ENCODE measurements around the gene TCP10L. TPM values are rescaled to one million over a fixed set of nuclear protein-coding genes. Genes with fewer than 3 reads are reported as not detected.
"Not testable (repeated sequence)": the region's sequence is repeated elsewhere in the genome, so short reads cannot be mapped to it uniquely, and the experiment has no call there.

The TCP10L gene
- 0.63 TPM for polyA plus RNA-seq (2013)

DNA sequence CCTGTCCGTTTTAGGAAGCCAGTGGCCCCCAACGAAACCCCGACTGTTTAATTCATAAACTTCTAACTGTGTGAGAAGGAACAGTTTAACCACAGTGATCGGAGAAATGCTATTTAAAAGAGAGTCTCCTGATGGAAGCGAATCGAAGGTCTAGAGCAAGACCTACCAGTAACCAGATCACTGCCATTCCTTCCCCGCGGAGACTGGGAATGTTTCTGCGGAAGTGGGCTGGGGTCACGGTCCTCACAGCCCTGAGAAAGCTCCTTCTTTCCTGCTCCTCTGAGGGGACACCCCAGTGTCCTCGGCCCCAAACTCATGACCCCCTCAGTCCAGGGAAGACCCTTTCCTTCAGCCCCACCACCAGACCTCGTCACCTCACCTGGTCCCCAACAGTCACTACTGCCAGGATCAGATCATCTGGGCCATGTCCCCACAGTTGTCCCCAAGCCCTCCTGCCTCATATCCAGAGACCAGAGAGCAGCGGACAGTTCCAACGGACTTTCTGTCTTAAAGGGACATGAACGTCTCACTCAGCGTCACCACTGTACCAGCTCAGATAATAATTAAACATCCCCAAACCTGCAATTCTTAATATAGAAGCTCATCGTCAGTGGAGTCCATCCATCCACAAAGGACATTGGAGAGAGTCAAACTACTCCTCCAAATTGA is at the start of gene TCP10L:
TCP10L (minus strand) TSS at position 482 of the 669 bp plus-strand sequence. CDS start 1,219 bp downstream, outside the sequence.
- H3K4me1 ChIP-seq (ENCODE audit: control extremely low read depth in 1 of 4, control insufficient read depth in 4 of 4, insufficient read depth in 4 of 4, low read length in 3 of 4) = no peaks in the 10 kb centered on the region
- no peaks in the 10 kb centered on the region for H3K9me3 ChIP-seq (ENCODE audit: control extremely low read depth in 1 of 5, control insufficient read depth in 4 of 5, insufficient read depth in 2 of 5, low read depth in 1 of 5, low read length in 4 of 5)
- H3K27me3 ChIP-seq (replicated peaks in 2 of 5; ENCODE audit: control insufficient read depth in 4 of 5, insufficient read depth in 5 of 5, low read length in 4 of 5) = no peaks in the 10 kb centered on the region
- ChIA-PET CTCF (interaction anchor here (1.1 kb wide), 1 partner anchor 15 kb away, joined by 4 read pairs; no protein-coding TSS in a partner anchor), POLR2A (no interaction called here)
- H3K27ac ChIP-seq (ENCODE audit: insufficient read depth in 1 of 2, low read depth in 1 of 2, low read length in 2 of 2, poor library complexity in 1 of 2, severe bottlenecking in 2 of 2) = no peak within 1 kb of the TSS
- no peaks in the 10 kb centered on the region for H3K36me3 ChIP-seq (ENCODE audit: control insufficient read depth in 4 of 4, insufficient read depth in 4 of 4, low read length in 3 of 4)
- peak within 1 kb of the TSS in 1 of 7 experiments; percentile 3 for H3K4me3 ChIP-seq (ENCODE audit: control insufficient read depth in 1 of 7, extremely low read depth in 1 of 7, insufficient read depth in 4 of 7, low read depth in 2 of 7, low read length in 6 of 7)
- DNase-seq = no peak
- WGBS (ENCODE audit: insufficient coverage) = 91% methylated on average over 15 of the region's 17 CpGs

- no peak for DNase-seq
- H3K36me3 ChIP-seq (ENCODE audit: control insufficient read depth in 4 of 4, insufficient read depth in 4 of 4, low read length in 3 of 4) = peaks cover 2 to 16% (median 11%) of the 10 kb centered on the region in 4 experiments
- ChIA-PET POLR2A (no interaction called here), CTCF (interaction anchor here (0.7 to 1.1 kb wide), 2 partner anchors 57 to 155 kb away, joined by 3 read pairs; no protein-coding TSS in a partner anchor)
- H3K9me3 ChIP-seq (ENCODE audit: control extremely low read depth in 1 of 5, control insufficient read depth in 4 of 5, insufficient read depth in 2 of 5, low read depth in 1 of 5, low read length in 4 of 5) = no peaks in the 10 kb centered on the region
- no peak overlapping the region for H3K27ac ChIP-seq (ENCODE audit: insufficient read depth in 1 of 2, low read depth in 1 of 2, low read length in 2 of 2, poor library complexity in 1 of 2, severe bottlenecking in 2 of 2)
- H3K4me3 ChIP-seq (ENCODE audit: control insufficient read depth in 1 of 7, extremely low read depth in 1 of 7, insufficient read depth in 4 of 7, low read depth in 2 of 7, low read length in 6 of 7) = no peak overlapping the region
- H3K27me3 ChIP-seq (replicated peaks in 2 of 5; ENCODE audit: control insufficient read depth in 4 of 5, insufficient read depth in 5 of 5, low read length in 4 of 5) = no peaks in the 10 kb centered on the region
- 100% methylated on average over 1 of the region's 3 CpGs for WGBS (ENCODE audit: insufficient coverage)
- H3K4me1 ChIP-seq (ENCODE audit: control extremely low read depth in 1 of 4, control insufficient read depth in 4 of 4, insufficient read depth in 4 of 4, low read length in 3 of 4) = peaks cover 0 to 5% (median 4%) of the 10 kb centered on the region in 4 experiments
Observed at GRCh38 chr21:32626621-32627196, 41.4 kb upstream of the TCP10L start.

GRCh38 chr21:32618218-32618617 is 32.9 kb upstream of the TCP10L start:
- H3K36me3 ChIP-seq (ENCODE audit: control insufficient read depth in 4 of 4, insufficient read depth in 4 of 4, low read length in 3 of 4); H3K4me3 ChIP-seq (ENCODE audit: control insufficient read depth in 1 of 7, extremely low read depth in 1 of 7, insufficient read depth in 4 of 7, low read depth in 2 of 7, low read length in 6 of 7); H3K4me1 ChIP-seq (ENCODE audit: control extremely low read depth in 1 of 4, control insufficient read depth in 4 of 4, insufficient read depth in 4 of 4, low read length in 3 of 4); CTCF ChIA-PET; H3K9me3 ChIP-seq (ENCODE audit: control extremely low read depth in 1 of 5, control insufficient read depth in 4 of 5, insufficient read depth in 2 of 5, low read depth in 1 of 5, low read length in 4 of 5); POLR2A ChIA-PET; H3K27me3 ChIP-seq (replicated peaks in 2 of 5; ENCODE audit: control insufficient read depth in 4 of 5, insufficient read depth in 5 of 5, low read length in 4 of 5); H3K27ac ChIP-seq (ENCODE audit: insufficient read depth in 1 of 2, low read depth in 1 of 2, low read length in 2 of 2, poor library complexity in 1 of 2, severe bottlenecking in 2 of 2); DNase-seq: not testable (repeated sequence)
- WGBS (ENCODE audit: insufficient coverage) = 96% methylated on average over 6 of the region's 6 CpGs

DNA sequence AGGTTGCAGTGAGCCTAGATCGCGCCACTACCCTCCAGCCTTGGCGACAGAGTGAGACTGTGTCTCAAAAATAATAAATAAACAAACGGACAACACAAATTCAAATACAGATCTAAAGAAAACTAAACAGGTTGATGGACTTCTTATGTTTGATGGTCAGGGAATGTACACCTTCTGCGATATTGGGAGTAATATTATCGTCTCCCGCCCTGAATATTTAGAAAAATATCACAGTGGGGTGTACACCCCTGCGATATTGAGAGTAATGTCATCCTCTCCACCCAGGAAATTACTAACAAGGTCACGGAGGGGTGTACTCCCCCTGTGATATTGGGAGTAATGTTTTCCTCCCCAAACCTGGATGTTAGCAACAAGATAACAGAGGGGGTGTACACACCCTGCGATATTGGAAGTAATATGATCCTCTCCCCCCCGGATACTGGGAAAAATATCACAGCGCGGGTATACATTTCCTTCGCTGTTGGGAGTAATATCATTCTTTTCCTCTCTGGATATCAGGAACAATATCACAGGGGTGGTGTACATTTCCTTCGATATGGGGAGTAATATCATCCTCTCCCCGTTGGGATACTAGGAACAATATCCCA is 28.2 kb upstream of the TCP10L start:
- H3K4me3 ChIP-seq (ENCODE audit: control insufficient read depth in 1 of 7, extremely low read depth in 1 of 7, insufficient read depth in 4 of 7, low read depth in 2 of 7, low read length in 6 of 7) = peak overlapping the region in 6 of 7 experiments; percentile 87 to 98 (median 97)
- peaks cover 0 to 22% (median 5%) of the 10 kb centered on the region in 4 experiments for H3K4me1 ChIP-seq (ENCODE audit: control extremely low read depth in 1 of 4, control insufficient read depth in 4 of 4, insufficient read depth in 4 of 4, low read length in 3 of 4)
- ChIA-PET CTCF (interaction anchor here (3.9 kb wide), 1 partner anchor 12 kb away, joined by 19 read pairs; no protein-coding TSS in a partner anchor), POLR2A (no interaction called here)
- H3K9me3 ChIP-seq (ENCODE audit: control extremely low read depth in 1 of 5, control insufficient read depth in 4 of 5, insufficient read depth in 2 of 5, low read depth in 1 of 5, low read length in 4 of 5) = no peaks in the 10 kb centered on the region
- H3K27ac ChIP-seq (ENCODE audit: insufficient read depth in 1 of 2, low read depth in 1 of 2, low read length in 2 of 2, poor library complexity in 1 of 2, severe bottlenecking in 2 of 2) = peak overlapping the region in 1 of 2 experiments; percentile 96
- no peak for DNase-seq
- H3K36me3 ChIP-seq (ENCODE audit: control insufficient read depth in 4 of 4, insufficient read depth in 4 of 4, low read length in 3 of 4) = peaks cover 0 to 13% (median 6%) of the 10 kb centered on the region in 4 experiments
- H3K27me3 ChIP-seq (replicated peaks in 2 of 5; ENCODE audit: control insufficient read depth in 4 of 5, insufficient read depth in 5 of 5, low read length in 4 of 5) = no peaks in the 10 kb centered on the region
- 98% methylated on average over 7 of the region's 16 CpGs for WGBS (ENCODE audit: insufficient coverage)

DNA sequence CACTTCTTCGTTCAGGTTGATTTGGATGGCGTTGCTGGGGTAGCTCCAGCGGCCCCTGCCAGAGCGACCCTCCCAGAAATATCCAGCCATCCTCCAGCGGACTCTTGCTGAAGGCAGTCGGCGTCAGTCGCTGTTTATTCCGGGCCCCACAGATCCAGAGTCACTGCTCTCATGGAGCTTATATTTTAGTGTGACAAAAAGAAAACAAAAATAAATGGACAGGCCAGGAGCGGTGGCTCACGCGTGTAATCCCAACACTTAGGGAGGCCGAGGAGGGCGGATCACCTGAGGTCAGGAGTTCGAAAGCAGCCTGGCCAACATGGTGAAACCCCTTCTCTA is 27.6 kb upstream of the TCP10L start:
- Histone ChIP-seq H3K4me3 (ENCODE audit: control insufficient read depth in 1 of 7, extremely low read depth in 1 of 7, insufficient read depth in 4 of 7, low read depth in 2 of 7, low read length in 6 of 7) (peak overlapping the region; percentile 87 to 98 (median 97)), H3K36me3 (ENCODE audit: control insufficient read depth in 4 of 4, insufficient read depth in 4 of 4, low read length in 3 of 4) (peaks cover 0 to 15% (median 8%) of the 10 kb centered on the region in 4 experiments), H3K27me3 (replicated peaks in 2 of 5; ENCODE audit: control insufficient read depth in 4 of 5, insufficient read depth in 5 of 5, low read length in 4 of 5) (no peaks in the 10 kb centered on the region), H3K4me1 (ENCODE audit: control extremely low read depth in 1 of 4, control insufficient read depth in 4 of 4, insufficient read depth in 4 of 4, low read length in 3 of 4) (peaks cover 0 to 22% (median 5%) of the 10 kb centered on the region in 4 experiments), H3K27ac (ENCODE audit: insufficient read depth in 1 of 2, low read depth in 1 of 2, low read length in 2 of 2, poor library complexity in 1 of 2, severe bottlenecking in 2 of 2) (peak overlapping the region; percentile 93 to 96), H3K9me3 (ENCODE audit: control extremely low read depth in 1 of 5, control insufficient read depth in 4 of 5, insufficient read depth in 2 of 5, low read depth in 1 of 5, low read length in 4 of 5) (no peaks in the 10 kb centered on the region)
- DNase-seq = no peak
- WGBS (ENCODE audit: insufficient coverage) = 0% methylated on average over 7 of the region's 15 CpGs
- POLR2A ChIA-PET = interaction anchor here (1.1 kb wide), 1 partner anchor 11 kb away, joined by 4 read pairs; no protein-coding TSS in a partner anchor
- CTCF ChIA-PET = interaction anchor here (3.9 kb wide), 1 partner anchor 12 kb away, joined by 19 read pairs; no protein-coding TSS in a partner anchor

DNA sequence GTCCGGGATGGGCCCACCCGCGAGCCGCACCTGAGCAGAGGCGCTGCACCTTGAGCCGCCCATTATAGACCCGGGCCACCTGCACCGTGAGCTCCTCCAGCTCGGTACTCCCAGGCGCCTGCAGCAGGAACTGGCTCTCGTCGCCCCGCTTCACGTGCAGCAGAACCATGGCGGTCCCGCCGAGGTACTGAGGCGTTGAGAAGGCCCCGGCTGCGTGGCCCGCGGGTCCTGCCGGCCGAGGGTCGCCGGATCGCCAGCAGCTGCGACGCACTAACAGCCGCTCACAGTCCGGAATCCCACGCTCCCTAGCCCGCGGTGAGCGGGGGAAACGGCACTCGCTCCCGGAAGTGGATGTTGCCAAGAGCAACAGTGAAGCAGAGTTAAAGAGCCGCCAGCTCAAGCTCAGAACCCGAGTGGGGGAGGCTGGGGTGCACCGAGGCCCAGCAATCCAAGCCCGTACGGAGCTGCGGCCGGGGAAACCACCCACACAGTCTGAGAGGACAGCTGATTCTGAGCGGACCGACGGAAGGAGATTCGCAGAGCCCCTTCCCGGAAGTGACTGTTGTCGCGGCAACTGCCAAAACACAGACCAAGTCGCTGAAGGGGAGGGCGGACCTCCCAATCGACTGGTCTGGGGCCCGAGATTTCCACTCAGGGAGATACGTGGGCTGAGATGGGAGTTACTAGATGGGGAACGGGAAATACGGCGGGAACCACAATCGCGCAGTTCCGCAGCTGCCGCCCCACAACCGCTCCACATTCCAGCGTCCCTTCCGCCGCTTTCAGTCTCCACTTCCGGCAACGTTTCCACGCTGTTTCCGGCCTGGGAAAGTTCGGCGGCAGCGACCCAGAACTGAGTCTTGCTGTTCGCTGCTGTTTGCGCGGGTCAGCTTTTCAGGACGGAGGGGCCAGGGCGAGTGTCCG is 27.0 kb upstream of the TCP10L start, which contains the start of gene CFAP298:
CFAP298 (minus strand) TSS at position 303 of the 924 bp plus-strand sequence; CDS start at position 169, 134 bp downstream.
- WGBS (ENCODE audit: insufficient coverage) = 0% methylated on average over 80 of the region's 81 CpGs
- DNase-seq = peak; percentile 93 to 97 (median 96)
- H3K36me3 ChIP-seq (ENCODE audit: control insufficient read depth in 4 of 4, insufficient read depth in 4 of 4, low read length in 3 of 4) = peaks cover 0 to 21% (median 12%) of the 10 kb centered on the region in 4 experiments
- peaks cover 0 to 22% (median 5%) of the 10 kb centered on the region in 4 experiments for H3K4me1 ChIP-seq (ENCODE audit: control extremely low read depth in 1 of 4, control insufficient read depth in 4 of 4, insufficient read depth in 4 of 4, low read length in 3 of 4)
- POLR2A ChIA-PET = interaction anchor here (1.1 kb wide), 1 partner anchor 10 kb away, joined by 4 read pairs; no protein-coding TSS in a partner anchor
- H3K27me3 ChIP-seq (replicated peaks in 2 of 5; ENCODE audit: control insufficient read depth in 4 of 5, insufficient read depth in 5 of 5, low read length in 4 of 5) = no peaks in the 10 kb centered on the region
- CTCF ChIA-PET = interaction anchor here (0.9 to 3.9 kb wide), 3 partner anchors 11 to 210 kb away, joined by 3 to 19 read pairs (median 5); no protein-coding TSS in a partner anchor
- H3K4me3 ChIP-seq (ENCODE audit: control insufficient read depth in 1 of 7, extremely low read depth in 1 of 7, insufficient read depth in 4 of 7, low read depth in 2 of 7, low read length in 6 of 7) = peak within 1 kb of the TSS; percentile 87 to 98 (median 97)
- H3K9me3 ChIP-seq (ENCODE audit: control extremely low read depth in 1 of 5, control insufficient read depth in 4 of 5, insufficient read depth in 2 of 5, low read depth in 1 of 5, low read length in 4 of 5) = no peaks in the 10 kb centered on the region
- peak within 1 kb of the TSS; percentile 93 to 96 for H3K27ac ChIP-seq (ENCODE audit: insufficient read depth in 1 of 2, low read depth in 1 of 2, low read length in 2 of 2, poor library complexity in 1 of 2, severe bottlenecking in 2 of 2)
